IPS DF 6.9 (cell line): ENCODE results near the gene BMP2K.

Experiments
- DNase-seq: peaks from one replicate; pipeline ENCODE4 v3.0.0-alpha.2; 2013; ENCODE audit warnings: low read depth, low spot score
- H3K27ac ChIP-seq: one replicate; pipeline ENCODE4 v1.5.1; 2013; ENCODE audit warnings: low read length, control low read depth
- H3K27me3 ChIP-seq: 2 replicates; pipeline ENCODE4 v1.6.1; 2013; ENCODE audit warnings: mild to moderate bottlenecking, low read length; ENCODE audit not compliant: control insufficient read depth, insufficient read depth
- H3K36me3 ChIP-seq: 2 replicates; pipeline ENCODE4 v1.6.1; 2013; ENCODE audit warnings: low read length; ENCODE audit not compliant: control insufficient read depth, insufficient read depth
- H3K4me1 ChIP-seq: 2 replicates; pipeline ENCODE4 v1.6.1; 2013; ENCODE audit warnings: low read length; ENCODE audit not compliant: control insufficient read depth, insufficient read depth
- H3K4me3 ChIP-seq: 2 replicates; pipeline ENCODE4 v1.5.1; 2013; ENCODE audit warnings: mild to moderate bottlenecking, low read length
- H3K9me3 ChIP-seq: 2 replicates; pipeline ENCODE4 v1.6.1; 2013; ENCODE audit warnings: low read length, inconsistent platforms; ENCODE audit not compliant: control insufficient read depth, insufficient read depth
- WGBS: extraction: QIAGEN DNeasy Blood & Tissue Kit; methylation state at CpG from one replicate; pipeline ENCODE4 v1.1.7; 2013; ENCODE audit warnings: mixed read lengths, missing lambda C conversion rate; ENCODE audit not compliant: insufficient read length, insufficient coverage; 5-methylcytosine and 5-hydroxymethylcytosine counted together

Gene BMP2K

GRCh38 chr4:78928835-78929234, 152.7 kb downstream of the BMP2K start:
- no CpG with 5 or more reads among the region's 9 CpGs for WGBS
- Histone ChIP-seq H3K27ac (no peak overlapping the region), H3K9me3 (no peaks in the 10 kb centered on the region), H3K4me1 (no peaks in the 10 kb centered on the region), H3K27me3 (no peaks in the 10 kb centered on the region), H3K36me3 (no peaks in the 10 kb centered on the region; the same call in 1 of the 2 replicates), H3K4me3 (no peak overlapping the region)
- no peak for DNase-seq

- no peaks in the 10 kb centered on the region for H3K9me3 ChIP-seq
- H3K27me3 ChIP-seq, result no peaks in the 10 kb centered on the region
- H3K4me3 ChIP-seq, result no peak overlapping the region
- H3K36me3 ChIP-seq, result no peaks in the 10 kb centered on the region; the same call in 1 of the 2 replicates
- WGBS, result no CpG with 5 or more reads among the region's 6 CpGs
- H3K27ac ChIP-seq, result no peak overlapping the region
- DNase-seq, result no peak
- no peaks in the 10 kb centered on the region for H3K4me1 ChIP-seq
Observed at GRCh38 chr4:78930016-78930629, 154.0 kb downstream of the BMP2K start.

DNA sequence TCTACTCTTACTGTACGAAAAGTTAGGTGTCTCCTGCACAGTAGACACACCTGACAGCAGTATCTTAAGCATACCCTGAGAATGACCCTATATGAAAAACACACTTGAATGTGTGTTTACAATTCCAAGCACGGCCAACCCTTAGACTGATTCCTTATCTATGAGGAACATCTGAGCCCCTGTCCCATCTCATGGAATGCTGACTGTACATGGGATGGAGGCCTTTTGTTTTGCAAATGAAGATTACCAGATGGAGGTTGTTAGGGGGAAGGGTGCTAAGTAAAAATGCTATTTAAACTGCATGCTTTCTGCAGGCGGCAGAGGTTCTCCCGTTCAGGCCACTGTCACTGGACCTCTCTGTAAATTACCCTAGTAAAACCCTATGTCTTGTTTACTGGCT, 160.8 kb downstream of the BMP2K start:
- Histone ChIP-seq H3K4me3 (no peak overlapping the region), H3K4me1 (peaks cover 3% of the 10 kb centered on the region), H3K27ac (no peak overlapping the region), H3K36me3 (no peaks in the 10 kb centered on the region), H3K27me3 (no peaks in the 10 kb centered on the region; the same call in 1 of the 2 replicates), H3K9me3 (no peaks in the 10 kb centered on the region)
- no peak for DNase-seq
- WGBS, result no CpG with 5 or more reads among the region's 4 CpGs

DNA sequence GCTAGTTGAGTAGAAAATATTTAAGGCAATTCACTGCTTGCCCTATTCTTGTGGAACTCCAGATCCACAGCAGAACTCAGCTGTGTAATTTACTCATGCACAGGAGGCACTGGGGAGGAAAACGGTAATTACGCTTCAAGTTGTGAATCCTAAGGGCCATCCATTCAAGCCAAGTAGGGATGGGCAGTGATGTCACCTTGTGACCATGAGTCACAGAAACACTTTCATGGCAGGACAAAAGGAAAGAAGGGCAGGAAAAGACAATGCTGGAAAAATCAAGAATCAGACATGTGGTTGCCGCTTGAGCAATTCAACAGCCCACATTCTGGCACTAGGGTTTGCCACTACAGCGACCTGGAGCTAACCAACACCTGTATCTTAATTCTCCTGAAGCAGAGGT, 161.7 kb downstream of the BMP2K start:
- Histone ChIP-seq H3K4me1 (peaks cover 4% of the 10 kb centered on the region), H3K27me3 (no peaks in the 10 kb centered on the region; the same call in 1 of the 2 replicates), H3K9me3 (no peaks in the 10 kb centered on the region), H3K36me3 (no peaks in the 10 kb centered on the region), H3K4me3 (no peak overlapping the region), H3K27ac (no peak overlapping the region)
- no peak for DNase-seq
- WGBS, result no CpG with 5 or more reads among the region's 4 CpGs

DNA sequence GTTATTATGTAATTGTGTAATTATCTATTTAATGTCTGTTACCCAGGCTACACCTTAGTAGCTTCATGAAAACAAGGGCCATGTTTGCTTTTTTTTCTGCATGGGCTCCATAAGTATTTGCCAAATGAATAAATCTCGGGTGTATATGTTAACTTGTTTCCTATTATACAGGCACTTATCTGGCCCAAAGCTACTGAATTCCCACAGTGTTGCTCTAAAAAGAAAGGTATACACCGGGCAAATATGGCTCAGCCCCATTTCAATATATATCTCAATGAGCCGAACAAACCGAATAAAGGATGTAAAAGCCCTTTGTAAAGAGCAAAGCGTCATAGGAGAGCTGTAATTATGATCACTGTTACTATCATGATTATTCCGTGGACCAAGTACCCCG, 162.3 kb downstream of the BMP2K start:
- WGBS, result no CpG with 5 or more reads among the region's 7 CpGs
- peak overlapping the region; percentile 56; the same call in 1 of the 2 replicates for H3K4me3 ChIP-seq
- no peaks in the 10 kb centered on the region for H3K9me3 ChIP-seq
- H3K4me1 ChIP-seq, result peaks cover 6% of the 10 kb centered on the region
- no peak for DNase-seq
- H3K27ac ChIP-seq, result no peak overlapping the region
- H3K36me3 ChIP-seq, result no peaks in the 10 kb centered on the region
- H3K27me3 ChIP-seq, result no peaks in the 10 kb centered on the region; the same call in 1 of the 2 replicates

DNA sequence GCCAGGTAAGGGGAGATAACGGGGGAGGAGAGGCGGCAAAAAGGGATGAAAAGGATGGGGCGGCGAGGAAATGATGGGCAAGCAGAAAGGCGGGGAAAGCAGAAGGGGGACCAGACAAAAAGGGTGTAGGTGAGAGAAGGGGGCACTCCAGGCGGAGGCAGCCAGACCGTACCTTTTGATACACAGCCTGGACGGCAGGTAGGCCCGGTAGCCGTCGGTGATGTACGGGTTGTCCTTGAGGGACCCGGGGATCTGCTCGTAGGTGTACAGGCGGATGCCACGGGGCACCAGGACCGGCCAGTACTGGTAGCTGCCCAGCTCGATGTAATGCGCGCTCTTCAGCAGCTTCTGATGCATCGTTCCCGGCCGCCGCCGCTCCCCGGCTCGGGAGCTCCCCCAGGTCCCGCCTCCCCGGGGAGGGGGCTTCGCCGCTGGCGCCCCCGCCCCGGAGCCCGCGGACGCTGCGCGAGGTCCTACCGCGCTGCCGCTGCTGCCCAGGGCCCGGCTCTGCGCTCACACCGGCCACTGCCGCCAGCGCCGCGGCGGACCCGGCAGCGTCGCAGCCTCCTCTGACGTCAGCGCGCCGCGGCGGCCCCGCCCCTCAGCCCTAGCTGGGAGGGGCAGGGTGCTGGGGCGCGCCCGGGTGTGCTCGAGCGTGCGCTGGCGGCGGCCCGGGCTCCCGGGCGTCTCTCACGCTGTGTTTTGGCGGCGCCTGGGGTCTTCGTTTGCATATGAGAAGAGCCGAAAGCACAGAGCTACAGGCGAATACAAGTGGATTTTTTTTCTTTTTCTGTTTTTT, 162.9 kb downstream of the BMP2K start, which contains the start of gene PAQR3:
Gene PAQR3, minus strand, starts transcription at position 571 of the 799 bp plus-strand sequence. Its CDS starts 214 bp downstream, at position 357.
- no peak for DNase-seq
- no peaks in the 10 kb centered on the region; the same call in 1 of the 2 replicates for H3K27me3 ChIP-seq
- no CpG with 5 or more reads among the region's 77 CpGs for WGBS
- peak within 1 kb of the TSS; percentile 56 for H3K4me3 ChIP-seq
- H3K4me1 ChIP-seq, result peaks cover 6% of the 10 kb centered on the region
- H3K9me3 ChIP-seq, result no peaks in the 10 kb centered on the region
- H3K36me3 ChIP-seq, result no peaks in the 10 kb centered on the region
- no peak within 1 kb of the TSS for H3K27ac ChIP-seq

- WGBS, result no CpG with 5 or more reads among the region's 9 CpGs
- H3K4me3 ChIP-seq, result peak overlapping the region; percentile 21; the same call in 1 of the 2 replicates
Observed at GRCh38 chr4:78939667-78940008, 163.5 kb downstream of the BMP2K start.

DNA sequence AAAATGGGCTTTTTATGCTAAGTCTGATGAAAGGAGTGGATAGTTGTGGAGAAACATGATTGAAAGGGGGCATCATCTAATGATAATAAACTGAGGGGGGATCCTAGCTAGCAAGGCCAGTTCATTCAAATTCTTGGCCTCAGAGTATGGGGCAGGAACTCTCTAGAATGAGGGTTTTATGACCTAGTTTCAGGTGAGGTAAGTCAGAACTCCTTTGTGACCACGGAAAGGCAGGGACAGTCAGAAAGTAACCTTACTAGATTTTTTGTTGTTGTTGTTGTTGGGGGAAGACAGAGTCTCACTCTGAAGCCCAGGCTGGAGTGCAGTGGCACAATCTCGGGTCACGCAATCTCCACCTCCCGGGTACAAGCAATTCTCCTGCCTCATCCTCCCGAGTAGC, 164.6 kb downstream of the BMP2K start:
- Histone ChIP-seq H3K4me1 (peaks cover 6% of the 10 kb centered on the region), H3K27ac (no peak overlapping the region), H3K4me3 (no peak overlapping the region), H3K27me3 (no peaks in the 10 kb centered on the region; the same call in 1 of the 2 replicates), H3K9me3 (no peaks in the 10 kb centered on the region), H3K36me3 (no peaks in the 10 kb centered on the region)
- no CpG with 5 or more reads among the region's 5 CpGs for WGBS
- no peak for DNase-seq

More at GRCh38 chr4:78939667-78940008, 163.5 kb downstream of the BMP2K start:
- Histone ChIP-seq H3K4me1 (peaks cover 6% of the 10 kb centered on the region), H3K36me3 (no peaks in the 10 kb centered on the region), H3K27me3 (no peaks in the 10 kb centered on the region; the same call in 1 of the 2 replicates), H3K9me3 (no peaks in the 10 kb centered on the region), H3K27ac (no peak overlapping the region)
- no peak for DNase-seq

GRCh38 chr4:78944381-78944780, 168.2 kb downstream of the BMP2K start:
- Histone ChIP-seq H3K36me3 (no peaks in the 10 kb centered on the region), H3K27me3 (no peaks in the 10 kb centered on the region; the same call in 1 of the 2 replicates), H3K4me1 (peaks cover 3% of the 10 kb centered on the region; the same call in 1 of the 2 replicates), H3K4me3 (no peak overlapping the region), H3K9me3 (no peaks in the 10 kb centered on the region), H3K27ac (no peak overlapping the region)
- DNase-seq, result no peak
- WGBS, result no CpG with 5 or more reads among the region's 1 CpG

- Histone ChIP-seq H3K4me3 (no peak overlapping the region), H3K4me1 (peaks cover 3% of the 10 kb centered on the region; the same call in 1 of the 2 replicates), H3K27ac (no peak overlapping the region), H3K27me3 (no peaks in the 10 kb centered on the region; the same call in 1 of the 2 replicates), H3K36me3 (no peaks in the 10 kb centered on the region), H3K9me3 (no peaks in the 10 kb centered on the region)
- DNase-seq, result no peak
- WGBS, result no CpG with 5 or more reads among the region's 3 CpGs
Observed at GRCh38 chr4:78945651-78946179, 169.6 kb downstream of the BMP2K start.
